GM13976 (cell line): Measurements from ENCODE around the gene HIKESHI.

Experiments used
- DNase-seq: peaks from one replicate; pipeline ENCODE4 v3.0.0; 2012; ENCODE audit warnings: low spot score
- CTCF ChIP-seq: IDR thresholded peaks from 2 replicates; pipeline ENCODE4 v1.5.1; 2012; ENCODE audit warnings: borderline replicate concordance, mild to moderate bottlenecking; ENCODE audit not compliant: insufficient read depth; ENCODE audit errors: extremely low read depth, missing control alignments, control extremely low read depth
- in situ Hi-C: fragments of 300-500 bp; cut with MboI; formaldehyde crosslinking; loops from one replicate; pipeline ENCODE4 v1.12.0; 2022; ENCODE audit warnings: low sequenced_read_pairs, mixed read lengths, inconsistent platforms; ENCODE audit not compliant: unreplicated experiment

The HIKESHI gene

GRCh38 chr11:86358720-86359119 lies 56.7 kb downstream of the HIKESHI start:
- TF ChIP-seq CTCF: no peak
- no peak for DNase-seq
- in situ Hi-C loops: no loop called here

- in situ Hi-C loops: no loop called here
- DNase-seq: no peak
- TF ChIP-seq CTCF: no peak
Measured at GRCh38 chr11:86360775-86361395, 58.8 kb downstream of the HIKESHI start.

GRCh38 chr11:86363424-86363823 lies 61.4 kb downstream of the HIKESHI start:
- in situ Hi-C loops: no loop called here
- TF ChIP-seq CTCF: no peak
- DNase-seq: no peak

- in situ Hi-C loops: no loop called here
- no peak for TF ChIP-seq CTCF
- no peak for DNase-seq
Measured at GRCh38 chr11:86365546-86365945, 63.5 kb downstream of the HIKESHI start.

- DNase-seq: no peak
- no peak for TF ChIP-seq CTCF
- in situ Hi-C loops: no loop called here
Measured at GRCh38 chr11:86369668-86370067, 67.6 kb downstream of the HIKESHI start.

- TF ChIP-seq CTCF: no peak
- in situ Hi-C loops: no loop called here
- DNase-seq: no peak
Measured at GRCh38 chr11:86370171-86370570, 68.1 kb downstream of the HIKESHI start.
